HepG2 (cell line): ENCODE results near the gene NDRG2. TPM values are rescaled to one million over a fixed set of nuclear protein-coding genes. Genes with fewer than 3 reads are reported as not detected.
A peak's percentile ranks its signal among the peaks of the same experiment; 100 is the strongest.

Source experiments
- HDAC2 ChIP-seq: sonication (generic); formaldehyde crosslinking; IDR thresholded peaks from 2 replicates; pipeline ENCODE4 v1.4.0; 2020; ENCODE audit warnings: missing genetic modification reagents
- LCORL ChIP-seq, 2 experiments: fragments of 450-650 bp in 1 of 2; sonication (generic) in 1 of 2; formaldehyde crosslinking in 1 of 2; IDR thresholded peaks; 2 replicates each; pipeline versions ENCODE4 v1.5.0 to v1.6.1; 2017 to 2020; ENCODE audit warnings: antibody characterized with exemption in 1 of 2, missing genetic modification reagents in 1 of 2
- PHF21A ChIP-seq: sonication (generic); formaldehyde crosslinking; IDR thresholded peaks from 2 replicates; pipeline ENCODE4 v1.5.0; 2020; ENCODE audit warnings: mild to moderate bottlenecking, missing genetic modification reagents
- PITX1 ChIP-seq: sonication (generic); formaldehyde crosslinking; IDR thresholded peaks from 2 replicates; pipeline ENCODE4 v1.5.1; 2020; ENCODE audit warnings: mild to moderate bottlenecking, missing genetic modification reagents
- SOX6 ChIP-seq, 2 experiments: fragments of 450-650 bp in 1 of 2; sonication (generic) in 1 of 2; formaldehyde crosslinking in 1 of 2; IDR thresholded peaks; 2 replicates each; pipeline versions ENCODE4 v1.4.0 to v1.6.1; 2017 to 2020; ENCODE audit warnings: antibody characterized with exemption in 1 of 2, mild to moderate bottlenecking in 1 of 2, missing genetic modification reagents in 1 of 2
- SPEN ChIP-seq: sonication (generic); formaldehyde crosslinking; IDR thresholded peaks from 2 replicates; pipeline ENCODE4 v1.5.1; 2020; ENCODE audit warnings: low read depth, mild to moderate bottlenecking, missing genetic modification reagents
- TEAD3 ChIP-seq: optimal IDR thresholded peaks from 2 replicates; pipeline ENCODE3; 2016; ENCODE audit warnings: borderline replicate concordance
- THYN1 ChIP-seq: sonication (generic); formaldehyde crosslinking; IDR thresholded peaks from 2 replicates; pipeline ENCODE4 v1.8.1; 2023; ENCODE audit warnings: low read depth, mild to moderate bottlenecking, moderate library complexity, missing genetic modification reagents, borderline replicate concordance
- ZFX ChIP-seq: sonication (generic); formaldehyde crosslinking; IDR thresholded peaks from 2 replicates; pipeline ENCODE4 v1.4.0; 2020; ENCODE audit warnings: mild to moderate bottlenecking, low read depth, missing genetic modification reagents, moderate library complexity
- ZNF274 ChIP-seq: sonication (generic); formaldehyde crosslinking; IDR thresholded peaks from 2 replicates; pipeline ENCODE4 v1.5.1; 2020; ENCODE audit warnings: mild to moderate bottlenecking, missing genetic modification reagents
- ZNF772 ChIP-seq: sonication (generic); formaldehyde crosslinking; IDR thresholded peaks from 2 replicates; pipeline ENCODE4 v1.5.0; 2020; ENCODE audit warnings: mild to moderate bottlenecking, missing genetic modification reagents
- polyA plus RNA-seq, 8 experiments: library from polyadenylated mRNA; depleted of rRNA in 3 of 8; stranded (reverse) in 7 of 8; unstranded in 1 of 8; fragments of >200 nt; fragmentation: Illumina TruSeq in 4 of 8; extraction: Trizol in 4 of 8; gene quantifications; 2 replicates each; pipeline versions ENCODE4 v1.2.1 to v1.2.3, GENCODE V29; 2011 to 2016; ENCODE audit warnings: low read depth in 4 of 8, missing spikeins in 1 of 8, mixed read lengths in 1 of 8; ENCODE audit not compliant: insufficient read depth in 1 of 8
- total RNA-seq, 5 experiments: library from RNA; depleted of rRNA; stranded (reverse); fragments of >200 nt; fragmentation: Illumina TruSeq; extraction: Trizol; gene quantifications; 2 replicates each; pipeline ENCODE4 v1.2.3, GENCODE V29; 2016; ENCODE audit warnings: low read depth in 1 of 5
- TF ChIP-seq, protein P1 (sequence below): sonication (generic); formaldehyde crosslinking; IDR thresholded peaks from 2 replicates; pipeline ENCODE4 v1.4.0; 2020; ENCODE audit warnings: low read depth, missing genetic modification reagents
- TF ChIP-seq, protein P2 (sequence below): sonication (generic); formaldehyde crosslinking; conservative IDR thresholded peaks from 2 replicates; pipeline ENCODE4 v1.4.0; 2020; ENCODE audit warnings: missing genetic modification reagents
- TF ChIP-seq, protein P3 (sequence below): sonication (generic); formaldehyde crosslinking; IDR thresholded peaks from 2 replicates; pipeline ENCODE4 v1.9.0; 2021; ENCODE audit warnings: mild to moderate bottlenecking, missing genetic modification reagents

The NDRG2 gene
- total and polyA plus RNA-seq, 2 of the 13 experiments (the other 11 are each of a cell fraction or from before 2014, with no cell fraction given): 27.2 to 189 TPM

DNA sequence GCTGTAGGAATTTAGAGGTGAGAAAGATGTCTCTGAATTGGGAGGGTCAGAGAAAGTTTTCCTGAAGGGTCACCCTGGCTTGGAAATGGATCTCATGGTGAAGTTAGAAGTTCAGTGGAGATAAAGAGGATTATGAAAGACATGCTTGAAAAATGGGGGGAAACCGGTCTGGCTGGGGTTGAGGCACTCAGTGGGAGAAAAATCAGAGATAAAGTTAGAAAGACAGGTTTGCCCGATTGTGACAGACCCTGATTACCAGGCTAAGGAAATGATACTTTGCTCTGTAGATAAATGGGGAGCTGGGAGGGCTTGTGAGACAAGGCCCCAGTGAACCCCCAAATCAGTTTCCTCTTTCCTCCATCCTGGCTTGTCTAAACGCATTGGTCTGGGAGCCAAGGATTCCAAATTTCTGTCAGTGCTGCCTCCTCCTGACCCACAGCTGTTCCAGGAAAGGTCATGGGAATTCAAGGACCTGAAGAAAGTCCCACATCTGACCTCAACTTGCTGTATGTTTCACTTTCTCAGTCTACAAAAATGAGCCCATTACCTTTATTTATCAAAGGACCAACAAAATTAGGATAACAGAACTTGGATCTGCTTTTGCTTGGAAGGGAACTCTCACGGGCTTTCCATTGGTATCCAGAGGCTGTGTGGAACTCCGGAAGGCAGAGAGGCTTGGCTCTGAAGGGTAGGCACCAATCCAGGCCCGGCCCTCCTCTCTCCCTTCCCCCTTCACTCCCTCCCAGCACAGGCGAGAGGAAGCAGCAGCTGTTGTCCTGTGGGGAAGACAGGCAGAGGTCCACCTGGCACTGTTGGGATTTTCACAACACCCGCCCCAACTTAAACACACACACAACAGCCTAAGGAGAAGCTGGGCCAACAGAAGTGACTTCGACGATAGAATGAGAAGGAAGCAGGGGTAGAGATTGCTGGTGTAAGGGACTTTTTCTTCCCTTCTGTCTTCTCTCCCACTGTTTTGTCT is 13.9 kb upstream of the NDRG2 start (continued):
- TF ChIP-seq, protein P1, sequence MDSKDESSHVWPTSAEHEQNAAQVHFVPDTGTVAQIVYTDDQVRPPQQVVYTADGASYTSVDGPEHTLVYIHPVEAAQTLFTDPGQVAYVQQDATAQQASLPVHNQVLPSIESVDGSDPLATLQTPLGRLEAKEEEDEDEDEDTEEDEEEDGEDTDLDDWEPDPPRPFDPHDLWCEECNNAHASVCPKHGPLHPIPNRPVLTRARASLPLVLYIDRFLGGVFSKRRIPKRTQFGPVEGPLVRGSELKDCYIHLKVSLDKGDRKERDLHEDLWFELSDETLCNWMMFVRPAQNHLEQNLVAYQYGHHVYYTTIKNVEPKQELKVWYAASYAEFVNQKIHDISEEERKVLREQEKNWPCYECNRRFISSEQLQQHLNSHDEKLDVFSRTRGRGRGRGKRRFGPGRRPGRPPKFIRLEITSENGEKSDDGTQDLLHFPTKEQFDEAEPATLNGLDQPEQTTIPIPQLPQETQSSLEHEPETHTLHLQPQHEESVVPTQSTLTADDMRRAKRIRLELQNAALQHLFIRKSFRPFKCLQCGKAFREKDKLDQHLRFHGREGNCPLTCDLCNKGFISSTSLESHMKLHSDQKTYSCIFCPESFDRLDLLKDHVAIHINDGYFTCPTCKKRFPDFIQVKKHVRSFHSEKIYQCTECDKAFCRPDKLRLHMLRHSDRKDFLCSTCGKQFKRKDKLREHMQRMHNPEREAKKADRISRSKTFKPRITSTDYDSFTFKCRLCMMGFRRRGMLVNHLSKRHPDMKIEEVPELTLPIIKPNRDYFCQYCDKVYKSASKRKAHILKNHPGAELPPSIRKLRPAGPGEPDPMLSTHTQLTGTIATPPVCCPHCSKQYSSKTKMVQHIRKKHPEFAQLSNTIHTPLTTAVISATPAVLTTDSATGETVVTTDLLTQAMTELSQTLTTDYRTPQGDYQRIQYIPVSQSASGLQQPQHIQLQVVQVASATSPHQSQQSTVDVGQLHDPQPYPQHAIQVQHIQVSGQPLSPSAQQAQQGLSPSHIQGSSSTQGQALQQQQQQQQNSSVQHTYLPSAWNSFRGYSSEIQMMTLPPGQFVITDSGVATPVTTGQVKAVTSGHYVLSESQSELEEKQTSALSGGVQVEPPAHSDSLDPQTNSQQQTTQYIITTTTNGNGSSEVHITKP (CRISPR knock-in tag): 0 out of 2 replicates have a peak, but pooled peaks have one; percentile 34
- 0 out of 2 replicates have a peak, but pooled peaks have one; percentile 50 for TF ChIP-seq ZNF274 (CRISPR knock-in tag)
- no peak for TF ChIP-seq SPEN (CRISPR knock-in tag)
- TF ChIP-seq PITX1 (CRISPR knock-in tag): peak; percentile 75; the same call in 1 of the 2 replicates
- TF ChIP-seq LCORL (IDR thresholded peaks at IDR 0.05): no peak
- TF ChIP-seq LCORL (CRISPR knock-in tag; IDR thresholded peaks at IDR 0.05): peak; percentile 28; the same call in 1 of the 2 replicates
- peak; percentile 53; the same call in 1 of the 2 replicates for TF ChIP-seq HDAC2
- TF ChIP-seq SOX6 (IDR thresholded peaks at IDR 0.05): no peak
- TF ChIP-seq SOX6 (CRISPR knock-in tag; IDR thresholded peaks at IDR 0.05): peak; percentile 50
- peak; percentile 56; the same call in 1 of the 2 replicates for TF ChIP-seq PHF21A (CRISPR knock-in tag)
- peak; percentile 6 for TF ChIP-seq TEAD3 (CRISPR knock-in tag)
- TF ChIP-seq, protein P2, sequence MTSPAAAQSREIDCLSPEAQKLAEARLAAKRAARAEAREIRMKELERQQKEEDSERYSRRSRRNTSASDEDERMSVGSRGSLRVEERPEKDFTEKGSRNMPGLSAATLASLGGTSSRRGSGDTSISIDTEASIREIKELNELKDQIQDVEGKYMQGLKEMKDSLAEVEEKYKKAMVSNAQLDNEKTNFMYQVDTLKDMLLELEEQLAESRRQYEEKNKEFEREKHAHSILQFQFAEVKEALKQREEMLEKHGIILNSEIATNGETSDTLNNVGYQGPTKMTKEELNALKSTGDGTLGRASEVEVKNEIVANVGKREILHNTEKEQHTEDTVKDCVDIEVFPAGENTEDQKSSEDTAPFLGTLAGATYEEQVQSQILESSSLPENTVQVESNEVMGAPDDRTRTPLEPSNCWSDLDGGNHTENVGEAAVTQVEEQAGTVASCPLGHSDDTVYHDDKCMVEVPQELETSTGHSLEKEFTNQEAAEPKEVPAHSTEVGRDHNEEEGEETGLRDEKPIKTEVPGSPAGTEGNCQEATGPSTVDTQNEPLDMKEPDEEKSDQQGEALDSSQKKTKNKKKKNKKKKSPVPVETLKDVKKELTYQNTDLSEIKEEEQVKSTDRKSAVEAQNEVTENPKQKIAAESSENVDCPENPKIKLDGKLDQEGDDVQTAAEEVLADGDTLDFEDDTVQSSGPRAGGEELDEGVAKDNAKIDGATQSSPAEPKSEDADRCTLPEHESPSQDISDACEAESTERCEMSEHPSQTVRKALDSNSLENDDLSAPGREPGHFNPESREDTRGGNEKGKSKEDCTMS: no peak
- TF ChIP-seq ZNF772: 0 out of 2 replicates have a peak, but pooled peaks have one; percentile 29
- TF ChIP-seq THYN1 (CRISPR knock-in tag): no peak
- TF ChIP-seq ZFX (CRISPR knock-in tag): peak; percentile 76
- TF ChIP-seq, protein P3, sequence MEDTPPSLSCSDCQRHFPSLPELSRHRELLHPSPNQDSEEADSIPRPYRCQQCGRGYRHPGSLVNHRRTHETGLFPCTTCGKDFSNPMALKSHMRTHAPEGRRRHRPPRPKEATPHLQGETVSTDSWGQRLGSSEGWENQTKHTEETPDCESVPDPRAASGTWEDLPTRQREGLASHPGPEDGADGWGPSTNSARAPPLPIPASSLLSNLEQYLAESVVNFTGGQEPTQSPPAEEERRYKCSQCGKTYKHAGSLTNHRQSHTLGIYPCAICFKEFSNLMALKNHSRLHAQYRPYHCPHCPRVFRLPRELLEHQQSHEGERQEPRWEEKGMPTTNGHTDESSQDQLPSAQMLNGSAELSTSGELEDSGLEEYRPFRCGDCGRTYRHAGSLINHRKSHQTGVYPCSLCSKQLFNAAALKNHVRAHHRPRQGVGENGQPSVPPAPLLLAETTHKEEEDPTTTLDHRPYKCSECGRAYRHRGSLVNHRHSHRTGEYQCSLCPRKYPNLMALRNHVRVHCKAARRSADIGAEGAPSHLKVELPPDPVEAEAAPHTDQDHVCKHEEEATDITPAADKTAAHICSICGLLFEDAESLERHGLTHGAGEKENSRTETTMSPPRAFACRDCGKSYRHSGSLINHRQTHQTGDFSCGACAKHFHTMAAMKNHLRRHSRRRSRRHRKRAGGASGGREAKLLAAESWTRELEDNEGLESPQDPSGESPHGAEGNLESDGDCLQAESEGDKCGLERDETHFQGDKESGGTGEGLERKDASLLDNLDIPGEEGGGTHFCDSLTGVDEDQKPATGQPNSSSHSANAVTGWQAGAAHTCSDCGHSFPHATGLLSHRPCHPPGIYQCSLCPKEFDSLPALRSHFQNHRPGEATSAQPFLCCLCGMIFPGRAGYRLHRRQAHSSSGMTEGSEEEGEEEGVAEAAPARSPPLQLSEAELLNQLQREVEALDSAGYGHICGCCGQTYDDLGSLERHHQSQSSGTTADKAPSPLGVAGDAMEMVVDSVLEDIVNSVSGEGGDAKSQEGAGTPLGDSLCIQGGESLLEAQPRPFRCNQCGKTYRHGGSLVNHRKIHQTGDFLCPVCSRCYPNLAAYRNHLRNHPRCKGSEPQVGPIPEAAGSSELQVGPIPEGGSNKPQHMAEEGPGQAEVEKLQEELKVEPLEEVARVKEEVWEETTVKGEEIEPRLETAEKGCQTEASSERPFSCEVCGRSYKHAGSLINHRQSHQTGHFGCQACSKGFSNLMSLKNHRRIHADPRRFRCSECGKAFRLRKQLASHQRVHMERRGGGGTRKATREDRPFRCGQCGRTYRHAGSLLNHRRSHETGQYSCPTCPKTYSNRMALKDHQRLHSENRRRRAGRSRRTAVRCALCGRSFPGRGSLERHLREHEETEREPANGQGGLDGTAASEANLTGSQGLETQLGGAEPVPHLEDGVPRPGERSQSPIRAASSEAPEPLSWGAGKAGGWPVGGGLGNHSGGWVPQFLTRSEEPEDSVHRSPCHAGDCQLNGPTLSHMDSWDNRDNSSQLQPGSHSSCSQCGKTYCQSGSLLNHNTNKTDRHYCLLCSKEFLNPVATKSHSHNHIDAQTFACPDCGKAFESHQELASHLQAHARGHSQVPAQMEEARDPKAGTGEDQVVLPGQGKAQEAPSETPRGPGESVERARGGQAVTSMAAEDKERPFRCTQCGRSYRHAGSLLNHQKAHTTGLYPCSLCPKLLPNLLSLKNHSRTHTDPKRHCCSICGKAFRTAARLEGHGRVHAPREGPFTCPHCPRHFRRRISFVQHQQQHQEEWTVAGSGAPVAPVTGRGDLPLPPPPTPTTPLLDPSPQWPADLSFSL (CRISPR knock-in tag): peak; percentile 53; the same call in 1 of the 2 replicates
